Glomerular endothelial cell (primary cell): ENCODE results near the gene CALCOCO2. TPM values are rescaled to one million over a fixed set of nuclear protein-coding genes. Genes with fewer than 3 reads are reported as not detected.
"Not testable (repeated sequence)": the region's sequence is repeated elsewhere in the genome, so short reads cannot be mapped to it uniquely, and the experiment has no call there.

ENCODE experiments used
- DNase-seq: peaks from one replicate; pipeline ENCODE4 v3.0.0-alpha.2; 2011; ENCODE audit warnings: low read depth, low spot score; ENCODE audit errors: extremely low read depth
- total RNA-seq: library from RNA; depleted of rRNA; stranded (reverse); fragments of >200 nt; gene quantifications from 2 replicates; pipeline ENCODE4 v1.2.3, GENCODE V29; 2015

Gene CALCOCO2
- 44.4 and 55.5 TPM in 2 replicates for total RNA-seq

GRCh38 chr17:48830840-48831548 is at the start of gene CALCOCO2:
CALCOCO2 (plus strand) TSS chr17:48831035; CDS start chr17:48841708, 10,673 bp downstream.
- DNase-seq = no peak

DNA sequence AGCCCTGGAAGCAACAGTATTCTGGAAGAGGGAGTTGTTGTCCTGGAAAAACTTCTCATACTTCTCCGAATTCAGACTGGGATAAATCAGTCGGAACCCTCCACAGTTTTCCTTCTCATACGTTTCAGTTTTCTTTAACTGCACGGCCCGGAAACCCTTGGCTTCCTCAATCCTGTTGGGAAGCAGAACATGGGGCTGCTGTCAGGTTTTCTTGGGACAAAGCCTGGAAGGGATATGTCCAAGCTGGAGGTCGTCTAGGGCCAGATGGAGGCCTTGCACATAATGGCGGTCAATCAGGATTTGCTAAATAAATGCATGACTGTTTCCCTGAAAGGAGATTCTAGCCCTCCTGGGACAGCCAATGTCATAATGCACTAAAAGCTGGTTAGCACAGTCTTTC is 43.0 kb upstream of the CALCOCO2 start:
- no peak for DNase-seq

GRCh38 chr17:48790607-48791127 is 40.2 kb upstream of the CALCOCO2 start:
- no peak for DNase-seq

GRCh38 chr17:48791128-48792032 is 39.5 kb upstream of the CALCOCO2 start:
- peak; percentile 67 for DNase-seq

DNA sequence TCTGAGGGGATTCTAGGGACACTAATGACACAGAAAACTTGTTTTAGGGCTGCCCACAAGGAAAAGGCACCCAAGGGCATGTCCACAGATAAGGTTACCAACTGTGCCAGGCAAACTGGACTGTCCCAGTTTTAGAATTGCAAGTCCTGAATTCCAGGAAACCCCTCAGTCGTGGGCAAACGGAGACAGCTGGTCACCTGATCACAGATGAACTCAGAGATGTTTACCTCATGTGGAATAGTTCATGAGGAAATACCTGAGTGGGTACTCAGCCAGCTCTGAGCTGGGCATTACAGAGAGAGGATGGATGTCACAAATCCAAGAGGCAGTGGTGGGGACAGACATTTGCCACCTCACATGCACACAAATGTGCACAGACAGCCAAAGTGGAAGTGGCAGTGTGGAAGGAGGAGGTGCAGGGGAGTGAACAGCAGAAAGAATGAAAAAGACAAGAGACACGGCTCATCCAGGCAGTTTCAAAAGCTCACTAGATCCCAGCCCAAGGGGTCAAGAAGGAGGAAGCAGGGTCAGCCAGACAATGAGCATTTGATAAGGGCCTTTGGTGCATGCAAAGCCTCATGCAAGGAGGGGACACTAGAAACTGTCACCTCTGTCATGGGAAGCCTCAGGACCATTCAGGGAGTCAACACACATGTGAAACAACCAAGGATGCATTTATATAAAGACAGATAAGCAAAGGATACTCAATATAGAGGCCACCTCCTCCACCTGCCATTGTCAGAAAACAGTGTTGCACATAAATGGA is 38.6 kb upstream of the CALCOCO2 start:
- no peak for DNase-seq

- no peak for DNase-seq
Measured at GRCh38 chr17:48795444-48796162, 35.2 kb upstream of the CALCOCO2 start.

GRCh38 chr17:48796163-48796522 is 34.7 kb upstream of the CALCOCO2 start:
- not testable (repeated sequence) for DNase-seq

- no peak for DNase-seq
Measured at GRCh38 chr17:48799069-48799723, 31.6 kb upstream of the CALCOCO2 start.

DNA sequence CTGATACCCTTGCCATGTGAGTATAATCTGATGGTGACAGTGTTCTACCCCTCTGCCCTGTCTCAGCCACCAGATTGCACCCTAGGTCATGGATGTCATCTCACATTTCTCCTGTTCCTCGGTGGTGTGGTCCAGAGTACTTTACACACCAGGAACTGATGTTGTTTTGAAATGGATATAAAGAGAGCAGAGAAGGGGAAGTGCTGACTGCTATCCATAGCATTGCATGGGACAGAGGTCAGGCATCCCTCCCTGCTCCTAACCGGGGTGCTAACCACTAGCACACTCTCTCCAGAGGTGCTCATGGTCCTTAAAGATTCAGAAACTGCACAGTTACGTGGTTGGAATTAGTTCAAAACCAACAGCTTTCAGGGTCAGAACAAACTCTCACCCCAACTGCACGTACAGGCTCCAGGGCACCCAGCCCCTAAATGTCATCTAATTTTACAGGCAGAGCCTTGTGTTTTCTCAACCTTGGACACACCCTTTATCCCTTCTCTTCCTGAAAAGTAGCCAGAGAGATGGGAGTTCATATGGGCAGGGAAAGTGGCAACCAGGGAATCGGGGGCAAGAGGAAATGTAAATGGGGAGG is 30.1 kb upstream of the CALCOCO2 start:
- DNase-seq = no peak

GRCh38 chr17:48804936-48805411 is 25.9 kb upstream of the CALCOCO2 start:
- no peak for DNase-seq

- no peak for DNase-seq
Measured at GRCh38 chr17:48809182-48809581, 21.7 kb upstream of the CALCOCO2 start.

GRCh38 chr17:48812001-48812400 is 18.8 kb upstream of the CALCOCO2 start:
- no peak for DNase-seq

GRCh38 chr17:48814504-48814903 is 16.3 kb upstream of the CALCOCO2 start:
- no peak for DNase-seq

DNA sequence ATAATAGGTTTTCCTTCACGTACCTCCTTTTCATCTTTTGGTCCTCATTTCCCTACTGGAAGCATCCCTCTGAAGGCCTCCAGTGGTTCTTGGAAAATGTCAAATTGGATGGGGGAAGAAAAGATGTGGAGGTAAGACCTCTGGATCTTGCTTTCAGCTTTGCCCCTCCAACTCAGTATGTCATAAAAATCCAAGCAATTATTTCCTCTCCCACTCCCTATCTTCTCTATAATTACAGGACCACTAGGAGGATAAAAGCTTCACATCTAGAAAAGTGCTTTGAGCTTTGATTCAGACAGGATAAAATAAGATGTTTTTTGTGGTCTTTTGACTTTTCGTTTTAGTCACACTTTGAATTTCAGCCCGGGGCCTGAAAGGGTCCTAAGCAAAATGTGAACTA is 15.5 kb upstream of the CALCOCO2 start:
- DNase-seq = no peak

GRCh38 chr17:48816438-48816773 is 14.4 kb upstream of the CALCOCO2 start:
- no peak for DNase-seq

DNA sequence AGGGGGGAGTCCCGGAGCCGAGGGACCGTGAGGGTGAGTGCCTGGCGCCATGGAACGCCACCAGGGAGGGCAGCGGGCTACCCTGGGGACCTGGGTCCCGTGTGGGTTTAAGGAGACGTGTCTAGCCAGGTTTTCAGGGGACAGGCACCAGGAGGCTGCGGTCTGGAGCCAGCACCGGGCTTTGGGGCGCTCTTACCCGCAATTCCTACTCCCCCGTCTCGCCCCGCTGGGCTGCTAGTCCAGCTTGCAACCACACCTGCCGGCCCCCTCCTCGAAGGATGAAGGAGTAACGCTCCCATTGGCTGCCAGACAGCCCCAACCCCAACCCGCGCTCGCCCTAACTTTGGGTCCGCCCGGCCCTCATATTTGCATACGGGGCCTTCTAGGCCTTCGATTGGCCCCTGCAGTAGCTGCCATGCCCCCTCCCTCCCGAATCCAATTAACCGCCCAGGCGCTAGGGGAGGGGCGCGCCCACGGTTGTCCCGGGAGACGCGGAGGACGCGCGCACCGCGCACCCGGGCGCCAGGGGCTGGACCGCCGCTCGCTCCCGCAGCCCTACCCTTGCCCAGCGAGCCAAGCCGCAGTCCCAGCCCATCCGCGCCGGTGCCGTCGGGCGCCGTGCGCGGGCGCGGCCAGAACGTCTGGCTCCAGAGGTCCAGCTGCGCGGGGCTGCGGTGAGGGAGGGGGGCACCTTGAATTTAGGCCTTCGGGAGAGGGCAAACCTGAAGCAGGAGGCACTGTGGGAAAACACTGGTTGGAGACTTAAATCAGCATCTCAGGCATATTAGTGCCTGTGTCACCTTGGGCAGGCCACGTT is 13.9 kb upstream of the CALCOCO2 start, which contains the start of gene TTLL6:
Gene TTLL6, minus strand, starts transcription at position 456 of the 817 bp plus-strand sequence. Its CDS starts 157 bp downstream, at position 299.
- no peak for DNase-seq

GRCh38 chr17:48818361-48818841 is 12.4 kb upstream of the CALCOCO2 start:
- DNase-seq = no peak

DNA sequence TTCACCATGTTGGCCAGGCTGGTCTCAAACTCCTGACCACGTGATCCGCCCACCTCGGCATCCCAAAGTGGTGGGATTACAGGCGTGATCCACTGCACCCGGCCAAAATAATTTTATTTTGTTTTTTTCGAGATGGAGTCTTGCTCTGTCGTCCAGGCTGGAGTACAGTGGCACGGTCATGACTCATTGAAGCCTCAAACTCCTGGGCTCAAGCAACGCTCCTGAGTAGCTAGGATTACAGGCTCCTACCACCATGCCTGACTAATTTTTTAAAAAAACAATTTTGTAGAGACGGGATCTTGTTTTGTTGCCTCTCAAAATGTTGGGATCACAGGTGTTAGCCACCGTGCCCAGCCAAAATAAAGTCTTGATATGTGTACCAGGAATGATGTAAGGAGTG is 11.4 kb upstream of the CALCOCO2 start:
- no peak for DNase-seq
